Measurements from ENCODE around the gene C16orf90.

The C16orf90 gene

GRCh38 chr16:3460121-3460520, 35.2 kb downstream of the C16orf90 start:
- H3K36me3 ChIP-seq (ENCODE audit: control insufficient read depth, insufficient read depth, low read length): no peaks in the 10 kb centered on the region
- no peaks in the 10 kb centered on the region for H3K27me3 ChIP-seq (ENCODE audit: control insufficient read depth, insufficient read depth, low read length)
- 0 out of 2 replicates have a peak overlapping the region, but pooled peaks have one; percentile 99 for H3K4me3 ChIP-seq (ENCODE audit: low read depth, low read length)
- H3K4me1 ChIP-seq (ENCODE audit: control insufficient read depth, insufficient read depth, low read length): peaks cover 33% of the 10 kb centered on the region
- H3K9me3 ChIP-seq (ENCODE audit: control insufficient read depth, insufficient read depth, low read depth, low read length): no peaks in the 10 kb centered on the region
- peak overlapping the region; percentile 27 for H3K9ac ChIP-seq (ENCODE audit: low read length)
- no peak overlapping the region for H3K27ac ChIP-seq (ENCODE audit: low read depth, low read length)

- no peaks in the 10 kb centered on the region for H3K27me3 ChIP-seq (ENCODE audit: control insufficient read depth, insufficient read depth, low read length)
- H3K27ac ChIP-seq (ENCODE audit: low read depth, low read length): no peak overlapping the region
- H3K9ac ChIP-seq (ENCODE audit: low read length): peak overlapping the region; percentile 27
- H3K4me3 ChIP-seq (ENCODE audit: low read depth, low read length): peak overlapping the region; percentile 99
- H3K36me3 ChIP-seq (ENCODE audit: control insufficient read depth, insufficient read depth, low read length): no peaks in the 10 kb centered on the region
- H3K9me3 ChIP-seq (ENCODE audit: control insufficient read depth, insufficient read depth, low read depth, low read length): no peaks in the 10 kb centered on the region
- peaks cover 32% of the 10 kb centered on the region for H3K4me1 ChIP-seq (ENCODE audit: control insufficient read depth, insufficient read depth, low read length)
Observed at GRCh38 chr16:3459401-3460090, 35.7 kb downstream of the C16orf90 start.

- Histone ChIP-seq H3K4me3 (ENCODE audit: low read depth, low read length) (peak overlapping the region; percentile 99), H3K27me3 (ENCODE audit: control insufficient read depth, insufficient read depth, low read length) (no peaks in the 10 kb centered on the region), H3K36me3 (ENCODE audit: control insufficient read depth, insufficient read depth, low read length) (no peaks in the 10 kb centered on the region), H3K4me1 (ENCODE audit: control insufficient read depth, insufficient read depth, low read length) (peaks cover 27% of the 10 kb centered on the region), H3K9me3 (ENCODE audit: control insufficient read depth, insufficient read depth, low read depth, low read length) (no peaks in the 10 kb centered on the region), H3K9ac (ENCODE audit: low read length) (peak overlapping the region; percentile 86), H3K27ac (ENCODE audit: low read depth, low read length) (peak overlapping the region; percentile 88)
Observed at GRCh38 chr16:3458852-3459361, 36.4 kb downstream of the C16orf90 start.

- Histone ChIP-seq H3K27ac (ENCODE audit: low read depth, low read length) (peak overlapping the region; percentile 88), H3K36me3 (ENCODE audit: control insufficient read depth, insufficient read depth, low read length) (no peaks in the 10 kb centered on the region), H3K9ac (ENCODE audit: low read length) (peak overlapping the region; percentile 86), H3K4me3 (ENCODE audit: low read depth, low read length) (peak overlapping the region; percentile 99), H3K27me3 (ENCODE audit: control insufficient read depth, insufficient read depth, low read length) (no peaks in the 10 kb centered on the region), H3K4me1 (ENCODE audit: control insufficient read depth, insufficient read depth, low read length) (peaks cover 27% of the 10 kb centered on the region), H3K9me3 (ENCODE audit: control insufficient read depth, insufficient read depth, low read depth, low read length) (no peaks in the 10 kb centered on the region)
Observed at GRCh38 chr16:3458278-3458851, 36.9 kb downstream of the C16orf90 start.

GRCh38 chr16:3457434-3458252, 37.6 kb downstream of the C16orf90 start:
- no peaks in the 10 kb centered on the region for H3K36me3 ChIP-seq (ENCODE audit: control insufficient read depth, insufficient read depth, low read length)
- H3K27me3 ChIP-seq (ENCODE audit: control insufficient read depth, insufficient read depth, low read length): no peaks in the 10 kb centered on the region
- H3K9me3 ChIP-seq (ENCODE audit: control insufficient read depth, insufficient read depth, low read depth, low read length): no peaks in the 10 kb centered on the region
- peak overlapping the region; percentile 99 for H3K4me3 ChIP-seq (ENCODE audit: low read depth, low read length)
- H3K4me1 ChIP-seq (ENCODE audit: control insufficient read depth, insufficient read depth, low read length): peaks cover 27% of the 10 kb centered on the region
- H3K9ac ChIP-seq (ENCODE audit: low read length): peak overlapping the region; percentile 84
- H3K27ac ChIP-seq (ENCODE audit: low read depth, low read length): peak overlapping the region; percentile 94

GRCh38 chr16:3454631-3455147, 40.6 kb downstream of the C16orf90 start:
- 0 out of 2 replicates have a peak, but pooled peaks cover 4% of the 10 kb centered on the region for H3K36me3 ChIP-seq (ENCODE audit: control insufficient read depth, insufficient read depth, low read length)
- no peak overlapping the region for H3K27ac ChIP-seq (ENCODE audit: low read depth, low read length)
- H3K27me3 ChIP-seq (ENCODE audit: control insufficient read depth, insufficient read depth, low read length): no peaks in the 10 kb centered on the region
- peaks cover 15% of the 10 kb centered on the region for H3K4me1 ChIP-seq (ENCODE audit: control insufficient read depth, insufficient read depth, low read length)
- no peak overlapping the region for H3K4me3 ChIP-seq (ENCODE audit: low read depth, low read length)
- no peak overlapping the region for H3K9ac ChIP-seq (ENCODE audit: low read length)
- no peaks in the 10 kb centered on the region for H3K9me3 ChIP-seq (ENCODE audit: control insufficient read depth, insufficient read depth, low read depth, low read length)

GRCh38 chr16:3454093-3454492, 41.2 kb downstream of the C16orf90 start:
- Histone ChIP-seq H3K27me3 (ENCODE audit: control insufficient read depth, insufficient read depth, low read length) (no peaks in the 10 kb centered on the region), H3K9me3 (ENCODE audit: control insufficient read depth, insufficient read depth, low read depth, low read length) (no peaks in the 10 kb centered on the region), H3K9ac (ENCODE audit: low read length) (no peak overlapping the region), H3K4me1 (ENCODE audit: control insufficient read depth, insufficient read depth, low read length) (peaks cover 9% of the 10 kb centered on the region), H3K27ac (ENCODE audit: low read depth, low read length) (no peak overlapping the region), H3K36me3 (ENCODE audit: control insufficient read depth, insufficient read depth, low read length) (peaks cover 8% of the 10 kb centered on the region; the same call in 1 of the 2 replicates), H3K4me3 (ENCODE audit: low read depth, low read length) (no peak overlapping the region)

GRCh38 chr16:3444032-3444388, 51.3 kb downstream of the C16orf90 start:
- no peaks in the 10 kb centered on the region for H3K27me3 ChIP-seq (ENCODE audit: control insufficient read depth, insufficient read depth, low read length)
- H3K36me3 ChIP-seq (ENCODE audit: control insufficient read depth, insufficient read depth, low read length): peaks cover 22% of the 10 kb centered on the region
- peak overlapping the region; percentile 32; the same call in 1 of the 2 replicates for H3K27ac ChIP-seq (ENCODE audit: low read depth, low read length)

More at GRCh38 chr16:3444032-3444388, 51.3 kb downstream of the C16orf90 start:
- H3K4me1 ChIP-seq (ENCODE audit: control insufficient read depth, insufficient read depth, low read length): no peaks in the 10 kb centered on the region
- H3K4me3 ChIP-seq (ENCODE audit: low read depth, low read length): peak overlapping the region; percentile 80
- peak overlapping the region; percentile 83 for H3K9ac ChIP-seq (ENCODE audit: low read length)
- H3K9me3 ChIP-seq (ENCODE audit: control insufficient read depth, insufficient read depth, low read depth, low read length): 0 out of 2 replicates have a peak, but pooled peaks cover 4% of the 10 kb centered on the region
